ENCODE data around the gene HBE1. TPM values are rescaled to one million over a fixed set of nuclear protein-coding genes. Genes with fewer than 3 reads are reported as not detected.

Gene HBE1
- polyA plus RNA-seq, 1 donor (not counting 4 experiments of a cell fraction or from before 2014, with no cell fraction given): not detected

- H3K27me3 ChIP-seq (ENCODE audit: control insufficient read depth, extremely low read depth, insufficient read depth, low read length): no peaks in the 10 kb centered on the region
- H3K9me3 ChIP-seq (ENCODE audit: control insufficient read depth, low read depth, low read length): no peaks in the 10 kb centered on the region
- DNase-seq (ENCODE audit: low read depth, low spot score) (no peak), FAIRE-seq (no peak)
- no peak overlapping the region for H3K9ac ChIP-seq (ENCODE audit: control insufficient read depth, extremely low read depth, insufficient read depth, low read length)
- H4K20me1 ChIP-seq (ENCODE audit: control insufficient read depth, extremely low read depth, insufficient read depth, low read length): no peaks in the 10 kb centered on the region
- H3K9me1 ChIP-seq (ENCODE audit: control insufficient read depth, extremely low read depth, insufficient read depth, low read length): no peaks in the 10 kb centered on the region
- no peaks in the 10 kb centered on the region for H3K36me3 ChIP-seq (ENCODE audit: control insufficient read depth in 2 of 2, extremely low read depth in 1 of 2, insufficient read depth in 2 of 2, low read length in 2 of 2)
- no peak overlapping the region for H3K4me2 ChIP-seq (ENCODE audit: control insufficient read depth, extremely low read depth, insufficient read depth, low read depth, low read length)
- H2AFZ ChIP-seq (ENCODE audit: control insufficient read depth, low read length): no peak overlapping the region
- no peaks in the 10 kb centered on the region for H3K4me1 ChIP-seq (ENCODE audit: control insufficient read depth, extremely low read depth, insufficient read depth, low read length)
- TF ChIP-seq CTCF (optimal IDR thresholded peaks at IDR 0.05 in 1 of 3, IDR thresholded peaks at IDR 0.05 in 1 of 3, conservative IDR thresholded peaks at IDR 0.05 in 1 of 3; ENCODE audit: extremely low read depth in 1 of 3, insufficient read depth in 2 of 3, low read length in 3 of 3) (no peak), EZH2 (IDR thresholded peaks at IDR 0.05; ENCODE audit: low read length) (no peak)
- no peaks in the 10 kb centered on the region for H3K79me2 ChIP-seq (ENCODE audit: control insufficient read depth, insufficient read depth, low read length)
- no peak overlapping the region for H3K4me3 ChIP-seq (ENCODE audit: control insufficient read depth in 2 of 3, extremely low read depth in 1 of 3, insufficient read depth in 2 of 3, low read depth in 1 of 3, low read length in 3 of 3)
- dilution Hi-C loops (cut with MboI; ENCODE audit: extremely low pct_ligation_motif_present, low sequenced_read_pairs): no loop called here
- no peak overlapping the region for H3K27ac ChIP-seq (ENCODE audit: control insufficient read depth, insufficient read depth, low read length)
Observed at GRCh38 chr11:5247472-5248192, 22.1 kb downstream of the HBE1 start.

- Histone ChIP-seq H3K27ac (ENCODE audit: control insufficient read depth, insufficient read depth, low read length) (no peak overlapping the region), H4K20me1 (ENCODE audit: control insufficient read depth, extremely low read depth, insufficient read depth, low read length) (no peaks in the 10 kb centered on the region), H3K36me3 (ENCODE audit: control insufficient read depth in 2 of 2, extremely low read depth in 1 of 2, insufficient read depth in 2 of 2, low read length in 2 of 2) (no peaks in the 10 kb centered on the region), H3K4me3 (ENCODE audit: control insufficient read depth in 2 of 3, extremely low read depth in 1 of 3, insufficient read depth in 2 of 3, low read depth in 1 of 3, low read length in 3 of 3) (no peak overlapping the region), H3K4me1 (ENCODE audit: control insufficient read depth, extremely low read depth, insufficient read depth, low read length) (no peaks in the 10 kb centered on the region), H3K27me3 (ENCODE audit: control insufficient read depth, extremely low read depth, insufficient read depth, low read length) (no peaks in the 10 kb centered on the region), H3K4me2 (ENCODE audit: control insufficient read depth, extremely low read depth, insufficient read depth, low read depth, low read length) (no peak overlapping the region), H3K79me2 (ENCODE audit: control insufficient read depth, insufficient read depth, low read length) (no peaks in the 10 kb centered on the region), H3K9me3 (ENCODE audit: control insufficient read depth, low read depth, low read length) (no peaks in the 10 kb centered on the region), H3K9ac (ENCODE audit: control insufficient read depth, extremely low read depth, insufficient read depth, low read length) (no peak overlapping the region), H3K9me1 (ENCODE audit: control insufficient read depth, extremely low read depth, insufficient read depth, low read length) (no peaks in the 10 kb centered on the region), H2AFZ (ENCODE audit: control insufficient read depth, low read length) (no peak overlapping the region)
- DNase-seq (ENCODE audit: low read depth, low spot score): no peak
- TF ChIP-seq EZH2 (IDR thresholded peaks at IDR 0.05; ENCODE audit: low read length) (no peak), CTCF (optimal IDR thresholded peaks at IDR 0.05 in 1 of 3, IDR thresholded peaks at IDR 0.05 in 1 of 3, conservative IDR thresholded peaks at IDR 0.05 in 1 of 3; ENCODE audit: extremely low read depth in 1 of 3, insufficient read depth in 2 of 3, low read length in 3 of 3) (no peak)
- dilution Hi-C loops (cut with MboI; ENCODE audit: extremely low pct_ligation_motif_present, low sequenced_read_pairs): no loop called here
- FAIRE-seq: no peak
Observed at GRCh38 chr11:5246772-5247471, 22.8 kb downstream of the HBE1 start.

All from keratinocyte (primary cell).